Testis (tissue), 2 donors: ENCODE data around the gene MEDAG.

Experiments
- CTCF ChIP-seq, 3 experiments: fragments of 450-650 bp in 2 of 3; fragments of 200-600 bp in 1 of 3; sonication (generic) in 1 of 3; IDR thresholded peaks; one replicate each; pipeline ENCODE4 v1.5.1; 2016 to 2019; ENCODE audit warnings: antibody characterized with exemption in 3 of 3, mild to moderate bottlenecking in 2 of 3, moderate library complexity in 1 of 3
- POLR2A ChIP-seq: fragments of 450-650 bp; IDR thresholded peaks from one replicate; pipeline ENCODE4 v1.6.1; 2017; ENCODE audit warnings: antibody characterized with exemption, mild to moderate bottlenecking, moderate library complexity

GRCh38 chr13:30863796-30864195 lies 42.3 kb upstream of the MEDAG start:
- TF ChIP-seq CTCF (IDR thresholded peaks at IDR 0.05) (no peak), POLR2A (no peak)
